Gastroesophageal sphincter (tissue), 4 donors: ENCODE data around the gene APOL1. TPM values are rescaled to one million over a fixed set of nuclear protein-coding genes. Genes with fewer than 3 reads are reported as not detected.

Experiments used
- ATAC-seq: fragments of 150-250 bp; one replicate; pipeline ENCODE4 v1.9.1; 2016; ENCODE audit warnings: mild to moderate bottlenecking, moderate library complexity
- H3K27ac ChIP-seq, 4 donors: fragments of 200-600 bp; sonication (generic) in 3 of 4; 1 replicate in 3 of 4; 2 replicates in 1 of 4; pipeline ENCODE4 v1.5.1; 2016 to 2019
- H3K27me3 ChIP-seq: fragments of 200-600 bp; sonication (generic); one replicate; pipeline ENCODE4 v1.5.1; 2019
- H3K36me3 ChIP-seq, 2 donors: fragments of 200-600 bp; sonication (generic); one replicate each; pipeline ENCODE4 v1.5.1; 2019; ENCODE audit warnings: control low read depth in 1 of 2
- H3K4me1 ChIP-seq, 3 donors: fragments of 200-600 bp; sonication (generic); 1 replicate in 2 of 3; 2 replicates in 1 of 3; pipeline ENCODE4 v1.5.1; 2016 to 2019; ENCODE audit warnings: control low read depth in 2 of 3
- H3K4me3 ChIP-seq, 2 donors: fragments of 200-600 bp; sonication (generic); one replicate each; pipeline ENCODE4 v1.5.1; 2019; ENCODE audit warnings: mild to moderate bottlenecking in 1 of 2, moderate library complexity in 1 of 2
- H3K9me3 ChIP-seq, 3 donors: fragments of 200-600 bp; sonication (generic); one replicate each; pipeline ENCODE4 v1.5.1; 2017 to 2019; ENCODE audit warnings: control low read depth in 2 of 3
- CTCF ChIP-seq, 4 experiments: fragments of 200-600 bp in 2 of 4; fragments of 450-650 bp in 2 of 4; sonication (generic) in 1 of 4; IDR thresholded peaks; one replicate each; pipeline ENCODE4 v1.5.1; 2017 to 2019; ENCODE audit warnings: antibody characterized with exemption in 4 of 4, mild to moderate bottlenecking in 2 of 4, moderate library complexity in 2 of 4
- EP300 ChIP-seq: sonication (generic); formaldehyde crosslinking; IDR thresholded peaks from one replicate; pipeline ENCODE4 v1.6.1; 2017; ENCODE audit warnings: antibody characterized with exemption, mild to moderate bottlenecking
- POLR2A ChIP-seq, 2 donors: fragments of 450-650 bp; IDR thresholded peaks; one replicate each; pipeline ENCODE4 v1.6.1; 2017; ENCODE audit warnings: antibody characterized with exemption in 2 of 2, mild to moderate bottlenecking in 2 of 2, moderate library complexity in 1 of 2
- POLR2AphosphoS5 ChIP-seq: sonication (generic); formaldehyde crosslinking; IDR thresholded peaks from one replicate; pipeline ENCODE4 v1.6.1; 2017; ENCODE audit warnings: antibody characterized with exemption
- WGBS, 2 donors: methylation state at CpG; one replicate each; pipeline ENCODE4 v1.1.5; 2018; ENCODE audit warnings: low coverage in 1 of 2; 5-methylcytosine and 5-hydroxymethylcytosine counted together
- total RNA-seq, 4 donors: library from RNA; depleted of rRNA; stranded (reverse); fragments of >200 nt; gene quantifications; one replicate each; pipeline ENCODE4 v1.1.0, GENCODE V29; 2016

APOL1 gene
- total RNA-seq, 4 donors from 2014 or later = 10.0 to 53.7 (median 26.0) TPM

GRCh38 chr22:36212901-36213300 is 40.0 kb upstream of the APOL1 start:
- ATAC-seq = no peak
- TF ChIP-seq POLR2AphosphoS5 (no peak), EP300 (no peak), POLR2A (IDR thresholded peaks at IDR 0.05) (no peak), CTCF (IDR thresholded peaks at IDR 0.05) (no peak)
- no peaks in the 10 kb centered on the region for H3K36me3 ChIP-seq
- H3K27me3 ChIP-seq = no peaks in the 10 kb centered on the region
- no peaks in the 10 kb centered on the region for H3K9me3 ChIP-seq
- H3K27ac ChIP-seq = no peak overlapping the region
- no peak overlapping the region for H3K4me3 ChIP-seq
- H3K4me1 ChIP-seq = peaks cover 0 to 8% (median 0%) of the 10 kb centered on the region in 3 donors

- no peak overlapping the region for H3K4me3 ChIP-seq
- peaks cover 0 to 8% (median 0%) of the 10 kb centered on the region in 3 donors for H3K4me1 ChIP-seq
- TF ChIP-seq POLR2AphosphoS5 (no peak), POLR2A (IDR thresholded peaks at IDR 0.05) (no peak), CTCF (IDR thresholded peaks at IDR 0.05) (no peak), EP300 (no peak)
- no peaks in the 10 kb centered on the region for H3K9me3 ChIP-seq
- no peak overlapping the region for H3K27ac ChIP-seq
- no peaks in the 10 kb centered on the region for H3K36me3 ChIP-seq
- ATAC-seq = no peak
- WGBS, 2 donors = 98 to 100% methylated on average over 2 to 4 of the region's 4 CpGs
- H3K27me3 ChIP-seq = no peaks in the 10 kb centered on the region
Measured at GRCh38 chr22:36213586-36213985, 39.3 kb upstream of the APOL1 start.

- Histone ChIP-seq H3K4me1 (peaks cover 0 to 6% (median 0%) of the 10 kb centered on the region in 3 donors), H3K36me3 (no peaks in the 10 kb centered on the region), H3K9me3 (no peaks in the 10 kb centered on the region), H3K4me3 (no peak overlapping the region), H3K27me3 (no peaks in the 10 kb centered on the region), H3K27ac (no peak overlapping the region)
- ATAC-seq = no peak
- TF ChIP-seq CTCF (IDR thresholded peaks at IDR 0.05) = no peak
- no peak for TF ChIP-seq POLR2AphosphoS5
- no peak for TF ChIP-seq EP300
- no peak for TF ChIP-seq POLR2A (IDR thresholded peaks at IDR 0.05)
- WGBS, 2 donors = 50 to 60% methylated on average over 1 to 2 of the region's 2 CpGs
Measured at GRCh38 chr22:36215981-36216380, 37.0 kb upstream of the APOL1 start.

GRCh38 chr22:36218648-36219193 is 34.2 kb upstream of the APOL1 start:
- TF ChIP-seq POLR2A (IDR thresholded peaks at IDR 0.05) = no peak
- no peak for TF ChIP-seq CTCF (IDR thresholded peaks at IDR 0.05)
- ATAC-seq = no peak
- 82 to 86% methylated on average over 6 to 7 of the region's 7 CpGs for WGBS, 2 donors

GRCh38 chr22:36220451-36220921 is 32.4 kb upstream of the APOL1 start:
- Histone ChIP-seq H3K27ac (peak overlapping the region in 2 of 4 donors; percentile 17 to 48), H3K27me3 (no peaks in the 10 kb centered on the region), H3K36me3 (peaks cover 0 to 13% of the 10 kb centered on the region in 2 donors), H3K4me1 (peaks cover 0 to 7% (median 4%) of the 10 kb centered on the region in 3 donors), H3K9me3 (no peaks in the 10 kb centered on the region), H3K4me3 (no peak overlapping the region)
- TF ChIP-seq POLR2A (IDR thresholded peaks at IDR 0.05) = no peak
- no peak for TF ChIP-seq CTCF (IDR thresholded peaks at IDR 0.05)
- no peak for TF ChIP-seq EP300
- TF ChIP-seq POLR2AphosphoS5 = peak; percentile 8
- peak; percentile 78 for ATAC-seq
- WGBS, 2 donors = 47 to 56% methylated on average over 5 to 7 of the region's 9 CpGs

More at GRCh38 chr22:36218648-36219193, 34.2 kb upstream of the APOL1 start:
- no peaks in the 10 kb centered on the region for H3K27me3 ChIP-seq
- H3K4me1 ChIP-seq = peaks cover 0 to 7% (median 4%) of the 10 kb centered on the region in 3 donors
- no peaks in the 10 kb centered on the region for H3K9me3 ChIP-seq
- H3K36me3 ChIP-seq = no peaks in the 10 kb centered on the region
- H3K27ac ChIP-seq = no peak overlapping the region
- no peak overlapping the region for H3K4me3 ChIP-seq
